ENCODE measurements around the gene PVR.
A peak's percentile ranks its signal among the peaks of the same experiment; 100 is the strongest.
"Not testable (repeated sequence)": the region's sequence is repeated elsewhere in the genome, so short reads cannot be mapped to it uniquely, and the experiment has no call there.

PVR gene

GRCh38 chr19:44620667-44621066, 23.0 kb upstream of the PVR start:
- DNase-seq, result no peak

GRCh38 chr19:44621367-44621766, 22.3 kb upstream of the PVR start:
- no peak for DNase-seq

GRCh38 chr19:44623080-44623479, 20.6 kb upstream of the PVR start:
- DNase-seq, result no peak

GRCh38 chr19:44623626-44624025, 20.1 kb upstream of the PVR start:
- no peak for DNase-seq

GRCh38 chr19:44624840-44625354, 18.8 kb upstream of the PVR start:
- DNase-seq, result no peak

GRCh38 chr19:44625637-44626036, 18.1 kb upstream of the PVR start:
- DNase-seq, result not testable (repeated sequence)

- no peak for DNase-seq
These were observed 17.6 kb upstream of the PVR start for GRCh38 chr19:44626048-44626624.

- DNase-seq, result no peak
These were observed 16.1 kb upstream of the PVR start for GRCh38 chr19:44627631-44628030.

- no peak for DNase-seq
These were observed 14.9 kb upstream of the PVR start for GRCh38 chr19:44628793-44629192.

GRCh38 chr19:44631611-44632010, 12.1 kb upstream of the PVR start:
- DNase-seq, result not testable (repeated sequence)

- DNase-seq, result not testable (repeated sequence)
These were observed 9.7 kb upstream of the PVR start for GRCh38 chr19:44634058-44634457.

GRCh38 chr19:44634785-44635184, 8.9 kb upstream of the PVR start:
- DNase-seq, result no peak

- no peak for DNase-seq
These were observed 7.9 kb upstream of the PVR start for GRCh38 chr19:44635581-44636438.

- no peak for DNase-seq
These were observed 7.0 kb upstream of the PVR start for GRCh38 chr19:44636439-44637389.

- no peak for DNase-seq
These were observed 6.3 kb upstream of the PVR start for GRCh38 chr19:44637390-44637764.

- DNase-seq, result no peak
These were observed 3.2 kb upstream of the PVR start for GRCh38 chr19:44640518-44640917.

GRCh38 chr19:44641501-44642265, 2.0 kb upstream of the PVR start:
- no peak for DNase-seq

- DNase-seq, result no peak
These were observed 1.3 kb upstream of the PVR start for GRCh38 chr19:44642377-44642776.

- DNase-seq, result peak; percentile 21
These were observed 799 bp downstream of the PVR start for GRCh38 chr19:44644402-44645016.

- no peak for DNase-seq
These were observed 1.8 kb downstream of the PVR start for GRCh38 chr19:44645407-44646048.

GRCh38 chr19:44646049-44646416, 2.3 kb downstream of the PVR start:
- no peak for DNase-seq

- DNase-seq, result no peak
These were observed 3.4 kb downstream of the PVR start for GRCh38 chr19:44647144-44647543.

Measured in activated CD4-positive, alpha-beta T cell treated with anti-CD3 and anti-CD28 coated beads, Interleukin-2, Interleukin-6, amounts not matched to agents 100 ng/mL and 50 ng/mL, durations not matched to agents 16 hours and 8 hours (primary cell).